ENCODE data around the gene EPHA6. TPM values are rescaled to one million over a fixed set of nuclear protein-coding genes. Genes with fewer than 3 reads are reported as not detected.

EPHA6 gene
- total and polyA plus RNA-seq, 7 donors = 0.04 TPM; not detected in 6

DNA sequence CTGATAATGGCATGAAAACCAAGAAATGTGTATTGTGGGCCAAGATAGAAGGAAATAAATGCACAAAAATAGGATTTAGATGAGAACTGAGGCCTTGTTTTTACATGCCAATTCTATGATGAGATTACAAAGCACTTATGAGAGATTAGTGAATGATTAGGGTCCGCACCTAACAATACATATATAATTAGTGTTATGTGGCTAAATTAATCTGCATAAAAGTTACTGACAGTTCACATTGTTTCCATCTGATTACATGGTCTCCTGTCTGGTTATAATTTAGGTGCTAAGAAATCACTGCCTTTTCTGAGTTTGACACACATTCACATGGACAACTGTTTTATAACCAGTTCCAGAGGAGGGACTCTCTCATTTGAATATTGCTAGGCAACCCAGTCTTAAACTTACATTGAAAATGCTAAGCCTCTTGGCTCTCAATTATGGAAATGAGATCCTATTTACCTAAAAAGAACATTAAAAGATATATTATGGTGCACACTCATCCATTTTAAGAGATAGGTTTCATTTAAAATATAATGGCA lies 833.1 kb downstream of the EPHA6 start:
- TF ChIP-seq, protein P1, sequence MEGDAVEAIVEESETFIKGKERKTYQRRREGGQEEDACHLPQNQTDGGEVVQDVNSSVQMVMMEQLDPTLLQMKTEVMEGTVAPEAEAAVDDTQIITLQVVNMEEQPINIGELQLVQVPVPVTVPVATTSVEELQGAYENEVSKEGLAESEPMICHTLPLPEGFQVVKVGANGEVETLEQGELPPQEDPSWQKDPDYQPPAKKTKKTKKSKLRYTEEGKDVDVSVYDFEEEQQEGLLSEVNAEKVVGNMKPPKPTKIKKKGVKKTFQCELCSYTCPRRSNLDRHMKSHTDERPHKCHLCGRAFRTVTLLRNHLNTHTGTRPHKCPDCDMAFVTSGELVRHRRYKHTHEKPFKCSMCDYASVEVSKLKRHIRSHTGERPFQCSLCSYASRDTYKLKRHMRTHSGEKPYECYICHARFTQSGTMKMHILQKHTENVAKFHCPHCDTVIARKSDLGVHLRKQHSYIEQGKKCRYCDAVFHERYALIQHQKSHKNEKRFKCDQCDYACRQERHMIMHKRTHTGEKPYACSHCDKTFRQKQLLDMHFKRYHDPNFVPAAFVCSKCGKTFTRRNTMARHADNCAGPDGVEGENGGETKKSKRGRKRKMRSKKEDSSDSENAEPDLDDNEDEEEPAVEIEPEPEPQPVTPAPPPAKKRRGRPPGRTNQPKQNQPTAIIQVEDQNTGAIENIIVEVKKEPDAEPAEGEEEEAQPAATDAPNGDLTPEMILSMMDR (IDR thresholded peaks at IDR 0.05) = no peak

DNA sequence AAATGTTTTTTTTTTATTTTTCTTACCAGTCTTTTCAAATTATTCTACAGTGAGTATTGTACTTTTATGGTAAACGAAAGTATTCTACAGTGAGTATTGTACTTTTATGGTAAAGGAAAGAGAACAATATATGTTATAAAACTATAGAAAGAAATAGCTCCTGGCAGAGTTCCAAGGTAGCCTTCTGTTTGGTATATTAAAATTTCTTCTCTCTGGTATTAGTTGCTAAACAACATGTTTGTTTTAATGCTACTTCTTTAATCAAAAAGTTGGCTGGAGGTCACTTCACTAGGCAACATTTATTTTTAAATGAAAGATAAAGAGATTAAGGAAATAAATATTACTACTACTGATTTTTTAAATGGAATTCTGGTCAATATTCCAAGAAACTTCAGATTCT lies 841.6 kb downstream of the EPHA6 start:
- intact Hi-C loops (cut with DNase I) = no loop called here
- H3K9me3 ChIP-seq = no peaks in the 10 kb centered on the region
- TF ChIP-seq, protein P1 (IDR thresholded peaks at IDR 0.05) = no peak
- DNase-seq = no peak
- H3K27me3 ChIP-seq (ENCODE audit: insufficient read depth in 3 of 3, low read length in 2 of 3) = no peaks in the 10 kb centered on the region
- 69 to 70% (median 70%) methylated on average over 1 of the region's 1 CpG for WGBS, 3 donors
- no peak overlapping the region for H3K27ac ChIP-seq
- H3K36me3 ChIP-seq (ENCODE audit: insufficient read depth in 1 of 2, low read depth in 1 of 2) = no peaks in the 10 kb centered on the region
- H3K4me3 ChIP-seq = no peak overlapping the region
- ATAC-seq = no peak
- H3K4me1 ChIP-seq = no peaks in the 10 kb centered on the region

More for the DNA sequence above, 833.1 kb downstream of the EPHA6 start:
- Histone ChIP-seq H3K4me3 (no peak overlapping the region), H3K27ac (no peak overlapping the region), H3K36me3 (ENCODE audit: insufficient read depth in 1 of 2, low read depth in 1 of 2) (no peaks in the 10 kb centered on the region), H3K27me3 (ENCODE audit: insufficient read depth in 3 of 3, low read length in 2 of 3) (no peaks in the 10 kb centered on the region), H3K4me1 (no peaks in the 10 kb centered on the region), H3K9me3 (no peaks in the 10 kb centered on the region)
- ATAC-seq (no peak), DNase-seq (no peak)
- intact Hi-C loops (cut with DNase I) = no loop called here
- WGBS, 3 donors = 88 to 94% (median 92%) methylated on average over 1 of the region's 1 CpG

DNA sequence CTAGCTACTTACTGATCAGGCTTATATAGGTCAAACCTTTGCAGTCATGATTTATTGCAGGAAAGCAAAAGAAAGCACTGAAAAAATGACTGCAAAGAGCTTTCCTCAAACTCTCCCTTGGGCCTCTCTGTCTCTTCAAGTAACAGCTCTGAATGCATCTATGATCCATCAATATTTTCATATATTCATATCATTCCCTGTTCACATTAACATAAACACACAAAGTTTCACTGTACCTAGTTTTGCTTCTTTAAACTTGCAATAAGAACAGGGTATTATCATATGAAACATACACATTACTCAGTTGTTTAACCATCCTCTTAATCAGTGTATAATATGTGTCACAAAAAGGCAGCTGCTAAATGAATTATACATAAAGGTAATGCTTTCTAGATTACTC lies 842.2 kb downstream of the EPHA6 start:
- TF ChIP-seq, protein P1 (IDR thresholded peaks at IDR 0.05) = no peak
- H3K9me3 ChIP-seq = no peaks in the 10 kb centered on the region
- no peak overlapping the region for H3K27ac ChIP-seq
- no peaks in the 10 kb centered on the region for H3K27me3 ChIP-seq (ENCODE audit: insufficient read depth in 3 of 3, low read length in 2 of 3)
- no peak for DNase-seq
- intact Hi-C loops (cut with DNase I) = no loop called here
- H3K36me3 ChIP-seq (ENCODE audit: insufficient read depth in 1 of 2, low read depth in 1 of 2) = no peaks in the 10 kb centered on the region
- H3K4me1 ChIP-seq = no peaks in the 10 kb centered on the region
- no peak overlapping the region for H3K4me3 ChIP-seq
- no peak for ATAC-seq

DNA sequence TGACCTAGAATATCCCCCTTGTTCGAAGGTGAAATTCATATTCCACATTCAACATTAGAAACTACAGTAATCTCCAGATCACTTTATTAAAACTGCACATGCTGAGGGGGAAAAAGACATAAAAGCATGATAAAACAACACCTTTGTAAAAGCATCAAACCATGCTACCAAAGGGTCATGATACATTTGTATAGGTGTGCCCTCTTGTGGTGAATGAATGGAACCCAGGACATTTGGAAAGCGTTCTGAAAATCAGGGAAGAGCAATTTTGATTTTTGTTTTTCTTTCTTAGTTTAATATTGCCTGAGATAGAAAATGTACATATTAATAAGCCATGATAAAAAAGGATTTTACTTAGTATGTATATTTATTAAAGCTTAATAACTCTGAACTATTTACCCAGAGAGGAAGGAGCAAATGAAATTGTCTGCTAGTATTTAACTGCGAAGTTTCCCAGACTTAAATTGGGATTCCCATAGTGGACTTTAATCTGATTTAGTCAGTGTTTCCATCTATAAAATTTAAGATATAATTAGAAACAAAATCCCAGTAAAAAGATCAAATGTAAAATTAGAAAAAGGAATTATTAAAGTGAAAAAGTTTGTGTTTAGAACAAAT lies 844.4 kb downstream of the EPHA6 start:
- no peak overlapping the region for H3K4me3 ChIP-seq
- no peak overlapping the region for H3K27ac ChIP-seq
- no peaks in the 10 kb centered on the region for H3K36me3 ChIP-seq (ENCODE audit: insufficient read depth in 1 of 2, low read depth in 1 of 2)
- H3K27me3 ChIP-seq (ENCODE audit: insufficient read depth in 3 of 3, low read length in 2 of 3) = no peaks in the 10 kb centered on the region
- WGBS, 3 donors = 47 to 50% (median 49%) methylated on average over 3 of the region's 3 CpGs
- H3K4me1 ChIP-seq = no peaks in the 10 kb centered on the region
- ATAC-seq (no peak), DNase-seq (no peak)
- intact Hi-C loops (cut with DNase I) = no loop called here
- no peaks in the 10 kb centered on the region for H3K9me3 ChIP-seq
- TF ChIP-seq, protein P1 (IDR thresholded peaks at IDR 0.05) = peak; percentile 41

DNA sequence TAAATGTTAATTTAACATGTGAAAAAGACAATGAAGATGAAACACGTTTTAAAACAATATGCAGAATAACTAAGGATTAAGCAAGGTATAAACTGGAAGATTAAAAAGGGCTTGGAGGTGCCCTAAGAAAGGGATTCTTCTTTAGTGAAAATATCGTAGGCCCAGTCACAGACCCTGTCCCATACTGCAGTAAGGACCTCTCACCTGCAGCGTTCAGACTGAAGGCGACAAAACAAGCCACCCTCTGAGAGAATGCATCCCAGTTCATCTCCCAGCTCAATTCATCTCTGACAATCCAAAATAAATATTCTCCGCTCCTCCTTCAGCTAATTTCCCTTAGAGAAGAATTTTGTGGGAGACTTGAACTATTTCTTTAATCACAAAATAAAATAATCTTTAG lies 847.9 kb downstream of the EPHA6 start:
- WGBS, 3 donors = 58 to 63% (median 59%) methylated on average over 5 of the region's 5 CpGs
- Histone ChIP-seq H3K9me3 (no peaks in the 10 kb centered on the region), H3K4me3 (no peak overlapping the region), H3K27me3 (ENCODE audit: insufficient read depth in 3 of 3, low read length in 2 of 3) (no peaks in the 10 kb centered on the region), H3K27ac (no peak overlapping the region), H3K36me3 (ENCODE audit: insufficient read depth in 1 of 2, low read depth in 1 of 2) (no peaks in the 10 kb centered on the region), H3K4me1 (no peaks in the 10 kb centered on the region)
- DNase-seq = no peak
- ATAC-seq = no peak
- intact Hi-C loops (cut with DNase I) = no loop called here
- TF ChIP-seq, protein P1 (IDR thresholded peaks at IDR 0.05) = no peak
